HG03064 (cell line): ENCODE results near the gene HSD3B1.

Experiments
- ATAC-seq: cut with Tn5 transposase; IDR thresholded peaks from one replicate; pipeline ENCODE4 v1.9.1; 2021; ENCODE audit warnings: low read depth; ENCODE audit not compliant: unreplicated experiment

Gene HSD3B1

GRCh38 chr1:119506941-119507340, at the start of gene HSD3B1:
Gene HSD3B1 (plus strand): TSS chr1:119507210. CDS start chr1:119507477, 267 bp downstream.
- no peak for ATAC-seq

GRCh38 chr1:119462964-119463363, 44.0 kb upstream of the HSD3B1 start:
- no peak for ATAC-seq

- no peak for ATAC-seq
These were observed 43.4 kb upstream of the HSD3B1 start for GRCh38 chr1:119463569-119463968.

GRCh38 chr1:119466445-119466844, 40.6 kb upstream of the HSD3B1 start:
- no peak for ATAC-seq

- ATAC-seq, result no peak
These were observed 39.8 kb upstream of the HSD3B1 start for GRCh38 chr1:119467219-119467618.

GRCh38 chr1:119467857-119468668, 38.9 kb upstream of the HSD3B1 start:
- no peak for ATAC-seq

- no peak for ATAC-seq
These were observed 37.3 kb upstream of the HSD3B1 start for GRCh38 chr1:119469741-119470140.

- ATAC-seq, result no peak
These were observed 36.6 kb upstream of the HSD3B1 start for GRCh38 chr1:119470377-119470776.

- ATAC-seq, result no peak
These were observed 36.1 kb upstream of the HSD3B1 start for GRCh38 chr1:119470958-119471357.

GRCh38 chr1:119471566-119471965, 35.4 kb upstream of the HSD3B1 start:
- no peak for ATAC-seq

GRCh38 chr1:119472080-119472818, 34.8 kb upstream of the HSD3B1 start:
- no peak for ATAC-seq

GRCh38 chr1:119472819-119473175, 34.2 kb upstream of the HSD3B1 start:
- ATAC-seq, result no peak

GRCh38 chr1:119475866-119476439, 31.1 kb upstream of the HSD3B1 start:
- ATAC-seq, result no peak

- no peak for ATAC-seq
These were observed 29.3 kb upstream of the HSD3B1 start for GRCh38 chr1:119477710-119478109.

- ATAC-seq, result no peak
These were observed 26.8 kb upstream of the HSD3B1 start for GRCh38 chr1:119480175-119480574.

- no peak for ATAC-seq
These were observed 25.1 kb upstream of the HSD3B1 start for GRCh38 chr1:119481951-119482350.

GRCh38 chr1:119482517-119483425, 24.2 kb upstream of the HSD3B1 start:
- ATAC-seq, result no peak

- ATAC-seq, result no peak
These were observed 23.4 kb upstream of the HSD3B1 start for GRCh38 chr1:119483441-119484200.

GRCh38 chr1:119485201-119485600, 21.8 kb upstream of the HSD3B1 start:
- no peak for ATAC-seq

GRCh38 chr1:119488216-119488615, 18.8 kb upstream of the HSD3B1 start:
- no peak for ATAC-seq
